OCI-LY7 (cell line): ENCODE measurements around the gene PLA1A. TPM values are rescaled to one million over a fixed set of nuclear protein-coding genes. Genes with fewer than 3 reads are reported as not detected.

Experiments used
- BruUV-seq: library from RNA; stranded (reverse); fragments of 400-500 nt; replicated peaks from 2 replicates; lab custom pipeline; 2021; lab: Mats Ljungman, UMichigan
- CTCF ChIA-PET: fragments of 300-600 bp; sonication (Branson Sonifier 250); formaldehyde crosslinking; loops from one replicate; lab custom pipeline; 2022; ENCODE audit warnings: antibody characterized with exemption; ENCODE audit not compliant: unreplicated experiment; lab: Charles Lee
- POLR2A ChIA-PET: fragments of 300-600 bp; sonication (Branson Sonifier 250); formaldehyde crosslinking; loops from one replicate; lab custom pipeline; 2022; ENCODE audit warnings: antibody characterized with exemption; lab: Charles Lee
- DNase-seq: peaks from one replicate; pipeline ENCODE4 v3.0.0-alpha.2; 2015; ENCODE audit warnings: low spot score
- H2AFZ ChIP-seq: fragments of 200-600 bp; sonication (generic), shearing (Covaris generic); 2 replicates; pipeline ENCODE4 v1.6.1; 2014; ENCODE audit warnings: mild to moderate bottlenecking, antibody characterized with exemption, low read length, moderate library complexity
- H3K27ac ChIP-seq: fragments of 200-600 bp; sonication (generic); 2 replicates; pipeline ENCODE4 v1.5.1; 2014; ENCODE audit warnings: mixed run types, low read depth, mild to moderate bottlenecking, moderate library complexity, low read length, inconsistent platforms; ENCODE audit not compliant: poor library complexity, severe bottlenecking
- H3K36me3 ChIP-seq: fragments of 200-600 bp; sonication (generic); 2 replicates; pipeline ENCODE4 v1.6.1; 2014; ENCODE audit warnings: mild to moderate bottlenecking, antibody characterized with exemption, low read length, moderate library complexity, mixed read lengths; ENCODE audit not compliant: insufficient read depth
- H3K4me1 ChIP-seq: fragments of 200-600 bp; sonication (generic); 2 replicates; pipeline ENCODE4 v1.5.1; 2014; ENCODE audit warnings: mild to moderate bottlenecking, low read length; ENCODE audit not compliant: insufficient read depth, poor library complexity, severe bottlenecking
- H3K4me2 ChIP-seq: fragments of 200-600 bp; sonication (generic); 2 replicates; pipeline ENCODE4 v1.6.1; 2014; ENCODE audit warnings: mild to moderate bottlenecking, low read length
- H3K4me3 ChIP-seq: fragments of 200-600 bp; sonication (generic); 2 replicates; pipeline ENCODE4 v1.5.1; 2014; ENCODE audit warnings: mild to moderate bottlenecking, low read depth, low read length; ENCODE audit not compliant: poor library complexity, severe bottlenecking
- H3K79me2 ChIP-seq: fragments of 200-600 bp; sonication (generic); 2 replicates; pipeline ENCODE4 v1.6.1; 2016; ENCODE audit warnings: low read depth, mild to moderate bottlenecking, low read length, moderate library complexity, mixed read lengths; ENCODE audit not compliant: insufficient read depth
- H3K9me2 ChIP-seq: fragments of 200-600 bp; sonication (generic); 2 replicates; pipeline ENCODE4 v1.6.1; 2016; ENCODE audit warnings: mild to moderate bottlenecking, low read length, mixed read lengths; ENCODE audit not compliant: insufficient read depth
- H3K9me3 ChIP-seq: fragments of 200-600 bp; sonication (generic); 2 replicates; pipeline ENCODE4 v1.6.1; 2014; ENCODE audit warnings: mild to moderate bottlenecking, mixed run types, low read length, mixed read lengths
- H4K20me1 ChIP-seq: fragments of 200-600 bp; sonication (generic); 2 replicates; pipeline ENCODE4 v1.6.1; 2014; ENCODE audit warnings: mild to moderate bottlenecking, antibody characterized with exemption, low read length, moderate library complexity, mixed read lengths; ENCODE audit not compliant: insufficient read depth
- CTCF ChIP-seq: fragments of 200-600 bp; sonication (generic); conservative IDR thresholded peaks from 2 replicates; pipeline ENCODE4 v1.5.1; 2014; ENCODE audit warnings: mild to moderate bottlenecking, antibody characterized with exemption, low read length, moderate library complexity, mixed read lengths
- EZH2phosphoT487 ChIP-seq: fragments of 200-600 bp; sonication (generic); IDR thresholded peaks from 2 replicates; pipeline ENCODE4 v1.6.1; 2018; ENCODE audit warnings: low read depth, borderline replicate concordance, mild to moderate bottlenecking, mixed run types, antibody characterized with exemption, low read length, moderate library complexity, mixed read lengths
- intact Hi-C: fragments of 100-400 bp; cut with micrococcal nuclease; formaldehyde crosslinking; loops from one replicate; pipeline ENCODE4 v1.10.0; 2022; ENCODE audit not compliant: unreplicated experiment
- total RNA-seq, 2 experiments: library from RNA; depleted of rRNA in 1 of 2; stranded (reverse); fragments of >200 nt in 1 of 2; shearing (Covaris generic) in 1 of 2; gene quantifications; 2 replicates each; pipeline ENCODE4 v1.2.3, GENCODE V29; 2014 to 2022

The PLA1A gene
- total RNA-seq, 2 experiments from 2014 or later, result not detected

DNA sequence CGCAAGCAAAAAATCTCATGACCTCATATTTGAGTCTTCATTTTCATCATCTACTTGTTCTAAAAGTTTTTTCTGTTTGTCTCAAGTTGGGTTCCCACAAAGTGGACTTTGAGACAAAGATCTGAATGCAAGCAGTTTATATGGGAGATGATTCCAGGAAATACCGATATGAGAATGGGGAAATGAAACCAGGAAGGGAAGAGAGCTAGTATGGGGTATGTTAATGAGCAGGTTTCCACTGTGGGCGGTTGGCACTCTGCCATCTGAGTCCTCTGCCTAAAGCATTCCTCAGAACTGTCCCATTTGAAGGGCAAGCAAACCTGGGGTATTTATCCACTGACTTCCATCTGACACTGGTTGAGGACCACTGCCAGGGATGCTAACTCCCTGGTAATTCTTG lies 9.6 kb upstream of the PLA1A start:
- no peaks in the 10 kb centered on the region for H4K20me1 ChIP-seq
- intact Hi-C loops, result no loop called here
- H3K79me2 ChIP-seq, result no peaks in the 10 kb centered on the region
- no peaks in the 10 kb centered on the region for H3K9me3 ChIP-seq
- no peaks in the 10 kb centered on the region for H3K36me3 ChIP-seq
- no TSS peak for BruUV-seq
- ChIA-PET CTCF (no interaction called here), POLR2A (no interaction called here)
- no peak overlapping the region for H2AFZ ChIP-seq
- H3K4me1 ChIP-seq, result peaks cover 10% of the 10 kb centered on the region
- TF ChIP-seq EZH2phosphoT487 (no peak), CTCF (no peak)
- DNase-seq, result peak; percentile 22
- no peak overlapping the region for H3K27ac ChIP-seq
- peak overlapping the region; percentile 4; the same call in 1 of the 2 replicates for H3K4me2 ChIP-seq
- H3K4me3 ChIP-seq, result no peak overlapping the region
- H3K9me2 ChIP-seq, result no peaks in the 10 kb centered on the region

GRCh38 chr3:119589102-119589773 lies 8.4 kb upstream of the PLA1A start:
- Histone ChIP-seq H4K20me1 (no peaks in the 10 kb centered on the region), H3K27ac (no peak overlapping the region), H3K9me2 (no peaks in the 10 kb centered on the region), H3K9me3 (no peaks in the 10 kb centered on the region), H3K36me3 (no peaks in the 10 kb centered on the region), H3K79me2 (no peaks in the 10 kb centered on the region), H2AFZ (no peak overlapping the region), H3K4me3 (no peak overlapping the region), H3K4me1 (peaks cover 10% of the 10 kb centered on the region), H3K4me2 (no peak overlapping the region)
- ChIA-PET POLR2A (no interaction called here), CTCF (no interaction called here)
- intact Hi-C loops, result no loop called here
- TF ChIP-seq EZH2phosphoT487 (no peak), CTCF (no peak)
- DNase-seq, result no peak
- no TSS peak for BruUV-seq

DNA sequence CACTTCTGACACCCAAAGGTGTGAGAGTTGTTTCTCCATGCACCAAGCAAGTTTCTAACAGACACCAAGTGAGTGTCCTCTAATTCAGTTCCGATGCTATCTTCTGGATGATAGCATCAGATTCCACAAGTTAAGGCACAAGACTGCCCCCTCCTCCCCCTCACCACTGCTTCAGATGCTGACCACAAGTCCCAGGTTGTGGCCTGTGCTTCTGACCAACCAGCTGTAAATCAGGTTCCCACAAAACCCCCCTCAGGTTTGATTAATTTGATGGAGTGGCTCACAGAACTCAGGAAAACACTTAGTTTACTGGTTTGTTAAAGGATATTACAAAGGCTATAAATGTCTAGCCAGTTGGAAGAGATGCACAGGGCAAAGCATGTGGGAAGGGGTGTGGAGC lies 7.0 kb upstream of the PLA1A start:
- peaks cover 10% of the 10 kb centered on the region for H3K4me1 ChIP-seq
- TF ChIP-seq CTCF (no peak), EZH2phosphoT487 (no peak)
- no peaks in the 10 kb centered on the region for H3K36me3 ChIP-seq
- H3K9me2 ChIP-seq, result no peaks in the 10 kb centered on the region
- no peaks in the 10 kb centered on the region for H3K79me2 ChIP-seq
- CTCF ChIA-PET, result no interaction called here
- no peaks in the 10 kb centered on the region for H4K20me1 ChIP-seq
- H3K9me3 ChIP-seq, result no peaks in the 10 kb centered on the region
- H3K4me2 ChIP-seq, result no peak overlapping the region
- H3K4me3 ChIP-seq, result no peak overlapping the region
- POLR2A ChIA-PET, result interaction anchor here (0.5 kb wide), 1 partner anchor 284 kb away, joined by 4 read pairs; no protein-coding TSS in a partner anchor
- no peak for DNase-seq
- no peak overlapping the region for H3K27ac ChIP-seq
- intact Hi-C loops, result no loop called here
- BruUV-seq, result no TSS peak
- H2AFZ ChIP-seq, result no peak overlapping the region
